Neural progenitor cell (in vitro differentiated cells): ENCODE results near the gene NOP14. TPM values are rescaled to one million over a fixed set of nuclear protein-coding genes. Genes with fewer than 3 reads are reported as not detected.
"Not testable (repeated sequence)": the region's sequence is repeated elsewhere in the genome, so short reads cannot be mapped to it uniquely, and the experiment has no call there.

Experiments
- DNase-seq: peaks from one replicate; pipeline ENCODE4 v3.0.0-alpha.2; 2016; ENCODE audit warnings: low spot score
- H2AFZ ChIP-seq: fragments of 200-600 bp; sonication (generic); replicated peaks from 2 replicates; pipeline ENCODE4 v1.6.1; 2016; ENCODE audit warnings: antibody characterized with exemption
- H3F3A ChIP-seq: fragments of 200-600 bp; sonication (generic); 2 replicates; pipeline ENCODE4 v1.6.1; 2016; ENCODE audit warnings: antibody characterized with exemption, low read depth
- H3K27ac ChIP-seq: fragments of 200-600 bp; sonication (generic); 2 replicates; pipeline ENCODE4 v1.5.1; 2016; ENCODE audit warnings: mild to moderate bottlenecking
- H3K27me3 ChIP-seq: fragments of 200-600 bp; sonication (generic); 2 replicates; pipeline ENCODE4 v1.6.1; 2016; ENCODE audit warnings: mild to moderate bottlenecking, moderate library complexity
- H3K36me3 ChIP-seq: fragments of 200-600 bp; sonication (generic); 2 replicates; pipeline ENCODE4 v1.5.1; 2016
- H3K4me1 ChIP-seq: fragments of 200-600 bp; sonication (generic); 2 replicates; pipeline ENCODE4 v1.6.1; 2016; ENCODE audit warnings: mixed run types
- H3K4me2 ChIP-seq: fragments of 200-600 bp; sonication (generic); 2 replicates; pipeline ENCODE4 v1.6.1; 2016
- H3K4me3 ChIP-seq: fragments of 200-600 bp; sonication (generic); 2 replicates; pipeline ENCODE4 v1.5.1; 2016
- H3K79me2 ChIP-seq: fragments of 200-600 bp; sonication (generic); 2 replicates; pipeline ENCODE4 v1.6.1; 2016; ENCODE audit warnings: low read depth
- H3K9ac ChIP-seq: fragments of 200-600 bp; sonication (generic); 2 replicates; pipeline ENCODE4 v1.6.1; 2016
- H3K9me3 ChIP-seq: fragments of 200-600 bp; sonication (generic); 2 replicates; pipeline ENCODE4 v1.5.1; 2016; ENCODE audit warnings: low read depth
- H4K20me1 ChIP-seq: fragments of 200-600 bp; sonication (generic); 2 replicates; pipeline ENCODE4 v1.6.1; 2016; ENCODE audit warnings: low read depth
- H3K27ac Mint-ChIP-seq: 3 replicates; pipeline ENCODE4 v1.8.0; 2021; ENCODE audit warnings: mixed read lengths
- H3K27me3 Mint-ChIP-seq: 2 replicates; pipeline ENCODE4 v1.8.0; 2022; ENCODE audit warnings: low read depth, mild to moderate bottlenecking, inconsistent platforms, moderate library complexity, mixed read lengths; ENCODE audit not compliant: insufficient read depth
- H3K36me3 Mint-ChIP-seq: 3 replicates; pipeline ENCODE4 v1.8.0; 2021; ENCODE audit warnings: mixed read lengths
- H3K4me1 Mint-ChIP-seq: 3 replicates; pipeline ENCODE4 v1.8.0; 2021; ENCODE audit warnings: mixed read lengths
- H3K4me3 Mint-ChIP-seq: 3 replicates; pipeline ENCODE4 v1.8.0; 2021; ENCODE audit warnings: mild to moderate bottlenecking, moderate library complexity, mixed read lengths
- H3K9me3 Mint-ChIP-seq: 3 replicates; pipeline ENCODE4 v1.8.0; 2020; ENCODE audit warnings: mixed read lengths
- EZH2 ChIP-seq: fragments of 200-600 bp; sonication (generic); IDR thresholded peaks from 2 replicates; pipeline ENCODE4 v1.6.1; 2017; ENCODE audit warnings: antibody characterized with exemption, mild to moderate bottlenecking, moderate library complexity
- EZH2phosphoT487 ChIP-seq: fragments of 200-600 bp; sonication (generic); IDR thresholded peaks from 2 replicates; pipeline ENCODE4 v1.6.1; 2017; ENCODE audit warnings: antibody characterized with exemption
- total RNA-seq: library from RNA; depleted of rRNA; stranded (reverse); fragments of >200 nt; gene quantifications from 2 replicates; pipeline ENCODE4 v1.2.3, GENCODE V29; 2015; ENCODE audit warnings: low replicate concordance
- TF ChIP-seq, protein P1 (sequence below): fragments of 200-600 bp; sonication (generic); IDR thresholded peaks from 2 replicates; pipeline ENCODE4 v1.5.1; 2017; ENCODE audit warnings: antibody characterized with exemption, mild to moderate bottlenecking

NOP14 gene
- total RNA-seq, 1 donor from 2014 or later: 16.8 TPM

DNA sequence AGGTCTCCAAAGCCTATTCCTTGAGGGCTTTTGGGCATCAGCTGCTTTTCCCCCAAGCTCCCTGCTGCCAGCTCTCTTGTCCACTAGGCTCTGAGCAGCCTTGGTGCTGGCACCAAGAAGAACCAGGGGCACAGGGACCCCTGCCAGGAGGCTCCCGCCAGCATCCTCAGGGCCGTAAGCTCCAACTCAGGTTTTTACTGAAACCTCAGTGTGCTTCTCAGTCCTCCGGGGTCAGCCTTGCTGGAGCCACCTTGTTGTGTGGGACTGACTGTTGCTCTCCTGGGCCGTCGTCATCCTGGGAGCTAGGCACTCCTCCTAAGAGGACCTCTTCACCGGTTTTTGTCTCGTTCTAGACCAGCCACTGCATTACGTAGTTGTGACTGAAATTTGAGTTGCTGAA, 38.9 kb downstream of the NOP14 start:
- Histone ChIP-seq H3K9me3 (peaks cover 5% of the 10 kb centered on the region), H3K4me2 (no peak overlapping the region), H3K9ac (no peak overlapping the region), H3K4me1 (peaks cover 25% of the 10 kb centered on the region), H3K4me3 (no peak overlapping the region), H3F3A (peaks cover 17% of the 10 kb centered on the region), H4K20me1 (no peaks in the 10 kb centered on the region), H3K27ac (peak overlapping the region; percentile 6), H2AFZ (no peak overlapping the region), H3K36me3 (peaks cover 10% of the 10 kb centered on the region), H3K27me3 (no peaks in the 10 kb centered on the region), H3K79me2 (peaks cover 26% of the 10 kb centered on the region)
- H3K27me3 Mint-ChIP-seq: peaks cover 6% of the 10 kb centered on the region
- no peak for TF ChIP-seq EZH2phosphoT487
- no peak for TF ChIP-seq EZH2
- TF ChIP-seq, protein P1, sequence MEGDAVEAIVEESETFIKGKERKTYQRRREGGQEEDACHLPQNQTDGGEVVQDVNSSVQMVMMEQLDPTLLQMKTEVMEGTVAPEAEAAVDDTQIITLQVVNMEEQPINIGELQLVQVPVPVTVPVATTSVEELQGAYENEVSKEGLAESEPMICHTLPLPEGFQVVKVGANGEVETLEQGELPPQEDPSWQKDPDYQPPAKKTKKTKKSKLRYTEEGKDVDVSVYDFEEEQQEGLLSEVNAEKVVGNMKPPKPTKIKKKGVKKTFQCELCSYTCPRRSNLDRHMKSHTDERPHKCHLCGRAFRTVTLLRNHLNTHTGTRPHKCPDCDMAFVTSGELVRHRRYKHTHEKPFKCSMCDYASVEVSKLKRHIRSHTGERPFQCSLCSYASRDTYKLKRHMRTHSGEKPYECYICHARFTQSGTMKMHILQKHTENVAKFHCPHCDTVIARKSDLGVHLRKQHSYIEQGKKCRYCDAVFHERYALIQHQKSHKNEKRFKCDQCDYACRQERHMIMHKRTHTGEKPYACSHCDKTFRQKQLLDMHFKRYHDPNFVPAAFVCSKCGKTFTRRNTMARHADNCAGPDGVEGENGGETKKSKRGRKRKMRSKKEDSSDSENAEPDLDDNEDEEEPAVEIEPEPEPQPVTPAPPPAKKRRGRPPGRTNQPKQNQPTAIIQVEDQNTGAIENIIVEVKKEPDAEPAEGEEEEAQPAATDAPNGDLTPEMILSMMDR: no peak
- no peak for DNase-seq
- H3K4me1 Mint-ChIP-seq: peaks cover 35% of the 10 kb centered on the region
- H3K36me3 Mint-ChIP-seq: peaks cover 48% of the 10 kb centered on the region
- peaks cover 19% of the 10 kb centered on the region for H3K9me3 Mint-ChIP-seq
- H3K27ac Mint-ChIP-seq: peak overlapping the region; percentile 60
- no peak overlapping the region for H3K4me3 Mint-ChIP-seq

DNA sequence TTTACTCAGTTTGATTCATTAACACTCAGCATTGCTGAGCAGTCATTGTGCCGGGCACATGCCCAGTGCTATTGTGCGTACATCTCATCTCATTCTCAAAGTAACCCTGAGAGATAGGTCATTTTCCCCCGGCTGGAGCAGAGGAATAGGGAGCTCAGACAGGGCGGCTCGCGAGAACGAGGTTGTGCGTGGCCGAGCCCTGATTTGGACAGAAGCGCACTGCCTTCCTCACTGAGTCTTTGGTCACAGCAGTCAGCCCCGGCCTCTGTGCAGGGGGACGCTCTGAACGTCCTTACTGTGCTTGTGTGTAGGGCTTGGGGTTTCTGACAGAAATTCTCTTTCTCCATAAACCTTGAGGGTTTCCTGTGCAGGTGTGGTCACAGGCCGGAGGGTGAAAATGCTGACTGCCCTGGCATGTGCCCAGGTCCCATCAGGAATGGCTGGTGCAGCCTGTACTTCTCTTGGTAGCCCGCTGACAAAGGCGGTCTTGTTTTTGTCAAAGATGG, 39.5 kb downstream of the NOP14 start:
- no peak for DNase-seq
- peaks cover 23% of the 10 kb centered on the region for H3K9me3 Mint-ChIP-seq
- TF ChIP-seq, protein P1: no peak
- no peak for TF ChIP-seq EZH2phosphoT487
- TF ChIP-seq EZH2: no peak
- Histone ChIP-seq H3K9me3 (peaks cover 5% of the 10 kb centered on the region), H4K20me1 (no peaks in the 10 kb centered on the region), H3K27me3 (no peaks in the 10 kb centered on the region), H3K4me3 (no peak overlapping the region), H3K79me2 (peaks cover 31% of the 10 kb centered on the region), H3K4me1 (peaks cover 25% of the 10 kb centered on the region), H3K27ac (peak overlapping the region; percentile 76), H3K36me3 (peaks cover 11% of the 10 kb centered on the region), H2AFZ (no peak overlapping the region), H3K4me2 (no peak overlapping the region), H3K9ac (no peak overlapping the region), H3F3A (peaks cover 17% of the 10 kb centered on the region)
- H3K27me3 Mint-ChIP-seq: peaks cover 6% of the 10 kb centered on the region
- peak overlapping the region; percentile 33 for H3K4me3 Mint-ChIP-seq
- peak overlapping the region; percentile 93 for H3K27ac Mint-ChIP-seq
- H3K36me3 Mint-ChIP-seq: peaks cover 46% of the 10 kb centered on the region
- peaks cover 33% of the 10 kb centered on the region for H3K4me1 Mint-ChIP-seq

DNA sequence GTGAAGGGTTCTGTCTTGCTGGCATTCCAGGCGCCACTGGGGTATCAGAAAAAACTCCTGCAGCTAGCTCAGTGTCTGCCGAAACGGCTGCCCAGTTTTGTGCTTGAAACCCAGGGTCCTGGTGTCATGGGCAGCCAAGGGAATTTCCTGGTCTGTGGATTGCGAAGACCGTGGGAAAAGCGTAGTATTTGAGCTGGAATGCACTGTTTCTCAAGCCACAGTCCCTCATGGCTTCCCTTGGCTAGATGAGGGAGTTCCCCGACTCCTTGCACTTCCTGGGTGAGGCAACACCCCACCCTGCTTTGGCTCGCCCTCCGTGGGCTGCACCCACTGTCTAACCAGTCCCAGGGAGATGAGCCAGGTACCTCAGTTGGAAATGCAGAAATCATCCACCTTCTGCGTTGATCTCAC, 40.1 kb downstream of the NOP14 start:
- Mint-ChIP-seq H3K9me3 (peaks cover 28% of the 10 kb centered on the region), H3K4me3 (peak overlapping the region; percentile 33), H3K36me3 (peaks cover 51% of the 10 kb centered on the region), H3K27ac (peak overlapping the region; percentile 93), H3K4me1 (peaks cover 33% of the 10 kb centered on the region), H3K27me3 (peaks cover 6% of the 10 kb centered on the region)
- TF ChIP-seq EZH2: no peak
- no peak for TF ChIP-seq EZH2phosphoT487
- TF ChIP-seq, protein P1: no peak
- DNase-seq: no peak
- H3K9me3 ChIP-seq: peaks cover 5% of the 10 kb centered on the region
- H3K27ac ChIP-seq: peak overlapping the region; percentile 76
- H3F3A ChIP-seq: peaks cover 17% of the 10 kb centered on the region
- H3K79me2 ChIP-seq: peaks cover 35% of the 10 kb centered on the region
- no peak overlapping the region for H2AFZ ChIP-seq
- no peak overlapping the region for H3K4me3 ChIP-seq
- H3K4me1 ChIP-seq: peaks cover 25% of the 10 kb centered on the region
- no peak overlapping the region for H3K9ac ChIP-seq
- H3K27me3 ChIP-seq: no peaks in the 10 kb centered on the region
- no peaks in the 10 kb centered on the region for H4K20me1 ChIP-seq
- H3K36me3 ChIP-seq: peaks cover 11% of the 10 kb centered on the region
- peak overlapping the region; percentile 61 for H3K4me2 ChIP-seq

DNA sequence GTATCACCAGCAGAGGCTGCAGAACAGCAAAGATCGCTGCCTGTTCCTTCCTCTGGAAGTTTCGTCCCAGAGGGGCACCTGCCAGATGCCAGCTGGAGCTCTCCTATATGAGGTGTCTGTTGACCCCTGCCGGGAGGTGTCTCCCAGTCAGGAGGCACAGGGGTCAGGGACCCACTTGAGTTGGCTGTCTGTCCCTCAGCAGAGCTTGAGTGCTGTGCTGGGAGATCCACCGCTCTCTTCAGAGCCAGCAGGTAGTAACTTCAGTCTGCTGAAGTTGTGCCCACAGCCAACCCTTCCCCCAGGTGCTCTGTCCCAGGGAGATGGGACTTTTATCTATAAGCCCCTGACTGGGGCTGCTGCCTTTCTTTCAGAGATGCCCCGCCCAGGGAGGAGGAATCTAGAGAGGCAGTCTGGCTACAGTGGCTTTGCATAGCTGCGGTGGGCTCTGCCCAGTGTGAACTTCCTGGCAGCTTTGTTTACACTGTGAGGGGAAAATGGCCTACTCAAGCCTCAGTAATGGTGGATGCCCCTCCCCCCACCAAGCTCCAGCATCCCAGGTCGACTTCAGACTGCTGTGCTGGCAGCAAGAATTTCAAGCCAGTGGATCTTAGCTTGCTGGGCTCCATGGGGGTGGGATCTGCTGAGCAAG, 40.6 kb downstream of the NOP14 start:
- Histone ChIP-seq H3K4me1 (peaks cover 25% of the 10 kb centered on the region), H3K79me2 (peaks cover 41% of the 10 kb centered on the region), H3K27ac (peak overlapping the region; percentile 76), H3K36me3 (peaks cover 12% of the 10 kb centered on the region), H3F3A (peaks cover 17% of the 10 kb centered on the region), H3K4me2 (peak overlapping the region; percentile 61)
- Mint-ChIP-seq H3K27ac (peak overlapping the region; percentile 40), H3K4me1 (peaks cover 33% of the 10 kb centered on the region), H3K36me3 (peaks cover 51% of the 10 kb centered on the region), H3K9me3 (peaks cover 34% of the 10 kb centered on the region), H3K4me3 (peak overlapping the region; percentile 48)
- H3K4me3 ChIP-seq, H3K27me3 Mint-ChIP-seq, H4K20me1 ChIP-seq, H3K9ac ChIP-seq, H2AFZ ChIP-seq, H3K9me3 ChIP-seq, H3K27me3 ChIP-seq: not testable (repeated sequence)
- DNase-seq: peak; percentile 70

DNA sequence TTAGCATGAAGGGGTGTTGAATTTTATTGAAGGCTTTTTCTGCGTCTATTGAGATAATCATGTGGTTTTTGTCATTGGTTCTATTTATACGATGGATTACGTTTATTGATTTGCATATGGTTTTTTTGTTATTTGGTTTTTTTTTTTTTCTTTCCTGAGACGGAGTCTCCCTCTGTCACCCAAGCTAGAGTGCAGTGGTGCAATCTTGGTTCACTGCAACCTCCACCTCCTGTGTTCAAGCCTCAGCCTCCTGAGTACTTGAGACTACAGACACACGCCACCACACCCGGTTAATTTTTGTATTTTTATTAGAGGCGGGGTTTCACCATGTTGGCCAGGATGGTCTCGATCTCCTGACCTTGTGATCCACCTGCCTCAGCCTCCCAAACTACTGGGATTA, 44.5 kb downstream of the NOP14 start:
- Histone ChIP-seq H3K79me2 (peaks cover 54% of the 10 kb centered on the region), H3K4me1 (peaks cover 16% of the 10 kb centered on the region), H3K36me3 (peaks cover 25% of the 10 kb centered on the region), H3F3A (peaks cover 14% of the 10 kb centered on the region)
- DNase-seq, H3K27ac ChIP-seq, H3K27ac Mint-ChIP-seq, H3K4me2 ChIP-seq, H3K4me3 ChIP-seq, H3K27me3 ChIP-seq, H3K4me3 Mint-ChIP-seq, H3K9me3 ChIP-seq, H3K27me3 Mint-ChIP-seq, H4K20me1 ChIP-seq, H3K9ac ChIP-seq, H2AFZ ChIP-seq: not testable (repeated sequence)
- Mint-ChIP-seq H3K36me3 (peaks cover 65% of the 10 kb centered on the region), H3K9me3 (peaks cover 42% of the 10 kb centered on the region), H3K4me1 (peaks cover 25% of the 10 kb centered on the region)
